Type B pancreatic cell (in vitro differentiated cells): ENCODE measurements around the gene ALDH16A1. TPM values are rescaled to one million over a fixed set of nuclear protein-coding genes. Genes with fewer than 3 reads are reported as not detected.

ENCODE experiments used
- DNase-seq: peaks from one replicate; pipeline ENCODE4 v3.0.0; 2021; ENCODE audit warnings: mixed read lengths; ENCODE audit not compliant: unreplicated experiment; ENCODE audit errors: extremely low spot score
- H3K27ac Mint-ChIP-seq: 2 replicates; pipeline ENCODE4 v1.8.0; 2021; ENCODE audit warnings: mild to moderate bottlenecking, mixed read lengths
- H3K27me3 Mint-ChIP-seq: 2 replicates; pipeline ENCODE4 v1.8.0; 2021; ENCODE audit warnings: mixed read lengths
- H3K36me3 Mint-ChIP-seq: 2 replicates; pipeline ENCODE4 v1.8.0; 2021; ENCODE audit warnings: mixed read lengths
- H3K4me1 Mint-ChIP-seq: one replicate; pipeline ENCODE4 v1.8.0; 2021; ENCODE audit warnings: mixed read lengths; ENCODE audit not compliant: unreplicated experiment
- H3K4me3 Mint-ChIP-seq: 2 replicates; pipeline ENCODE4 v1.8.0; 2021; ENCODE audit warnings: mild to moderate bottlenecking, mixed read lengths
- H3K9me3 Mint-ChIP-seq: 2 replicates; pipeline ENCODE4 v1.8.0; 2021; ENCODE audit warnings: mixed read lengths
- CTCF ChIP-seq: fragments of 200-600 bp; sonication (generic); conservative IDR thresholded peaks from 2 replicates; pipeline ENCODE4 v1.5.0; 2021; ENCODE audit warnings: antibody characterized with exemption, mild to moderate bottlenecking
- microRNA-seq: library from miRNA; unstranded; fragments of <30 nt; microRNA quantifications from one replicate; pipeline ENCODE4, GENCODE V29; 2020
- total RNA-seq: library from RNA; stranded (reverse); gene quantifications from 2 replicates; pipeline ENCODE4 v1.2.1, GENCODE V29; 2021; ENCODE audit warnings: low replicate concordance

The ALDH16A1 gene
- total RNA-seq, 1 donor from 2014 or later: 33.7 TPM

GRCh38 chr19:49514151-49514550, 61.1 kb downstream of the ALDH16A1 start:
- peak overlapping the region; percentile 85 for H3K4me3 Mint-ChIP-seq
- no peak for TF ChIP-seq CTCF
- no peak for DNase-seq
- no peaks in the 10 kb centered on the region for H3K27me3 Mint-ChIP-seq
- peak overlapping the region; percentile 61 for H3K27ac Mint-ChIP-seq
- peaks cover 19% of the 10 kb centered on the region for H3K4me1 Mint-ChIP-seq
- H3K36me3 Mint-ChIP-seq: no peaks in the 10 kb centered on the region
- H3K9me3 Mint-ChIP-seq: no peaks in the 10 kb centered on the region

- Mint-ChIP-seq H3K4me3 (peak overlapping the region; percentile 74), H3K4me1 (peaks cover 19% of the 10 kb centered on the region), H3K36me3 (no peaks in the 10 kb centered on the region), H3K27ac (peak overlapping the region; percentile 14), H3K27me3 (no peaks in the 10 kb centered on the region), H3K9me3 (no peaks in the 10 kb centered on the region)
- DNase-seq: no peak
- no peak for TF ChIP-seq CTCF
These were observed 62.7 kb downstream of the ALDH16A1 start for GRCh38 chr19:49515767-49516166.

GRCh38 chr19:49518033-49518432, 65.0 kb downstream of the ALDH16A1 start:
- Mint-ChIP-seq H3K4me3 (no peak overlapping the region), H3K27me3 (no peaks in the 10 kb centered on the region), H3K36me3 (no peaks in the 10 kb centered on the region), H3K9me3 (no peaks in the 10 kb centered on the region), H3K4me1 (peaks cover 6% of the 10 kb centered on the region), H3K27ac (no peak overlapping the region)
- no peak for DNase-seq
- no peak for TF ChIP-seq CTCF

Small RNAs within 50 kb of the gene (microRNA-seq; reads per million reads assigned to microRNA genes)
- not detected for gene MIR150

Other genes starting within 250 kb of the ALDH16A1 start
- gene SLC6A16, start 128.0 kb upstream of the ALDH16A1 start, total RNA-seq: 0.31 and 3.5 TPM in 2 replicates
- not detected in 2 replicates for gene CD37, start 117.8 kb upstream of the ALDH16A1 start, total RNA-seq
- gene TEAD2, start 90.8 kb upstream of the ALDH16A1 start, total RNA-seq: 28.9 and 116 TPM in 2 replicates
- 0.90 and 9.4 TPM in 2 replicates for gene DKKL1, start 89.3 kb upstream of the ALDH16A1 start, total RNA-seq
- gene KASH5, start 65.0 kb upstream of the ALDH16A1 start, total RNA-seq: not detected in 2 replicates
- gene PTH2, start 29.8 kb upstream of the ALDH16A1 start, total RNA-seq: not detected in 2 replicates
- not detected in 2 replicates for gene GFY, start 27.8 kb upstream of the ALDH16A1 start, total RNA-seq
- gene SLC17A7, start 11.7 kb upstream of the ALDH16A1 start, total RNA-seq: 0.19 TPM in 1 of 2 replicates, not detected in the other
- 83.1 and 93.3 TPM in 2 replicates for gene PIH1D1, start 1.4 kb upstream of the ALDH16A1 start, total RNA-seq
- 1.9 and 2.0 TPM in 2 replicates for gene FLT3LG, start 21.0 kb downstream of the ALDH16A1 start, total RNA-seq
- gene RPL13A, start 34.4 kb downstream of the ALDH16A1 start, total RNA-seq: 3,274 and 3,593 TPM in 2 replicates
- gene RPS11, start 43.2 kb downstream of the ALDH16A1 start, total RNA-seq: 2,401 and 2,461 TPM in 2 replicates
- gene FCGRT, start 59.4 kb downstream of the ALDH16A1 start, total RNA-seq: 102 and 106 TPM in 2 replicates
- 4.5 and 12.1 TPM in 2 replicates for gene RCN3, start 74.8 kb downstream of the ALDH16A1 start, total RNA-seq
- 56.3 and 62.0 TPM in 2 replicates for gene NOSIP, start 127.3 kb downstream of the ALDH16A1 start, total RNA-seq
- 5.1 and 5.2 TPM in 2 replicates for gene PRRG2, start 128.1 kb downstream of the ALDH16A1 start, total RNA-seq
- gene PRR12, start 138.0 kb downstream of the ALDH16A1 start, total RNA-seq: 32.0 and 40.0 TPM in 2 replicates
- gene RRAS, start 186.9 kb downstream of the ALDH16A1 start, total RNA-seq: 10.6 and 16.0 TPM in 2 replicates
- 75.0 and 78.1 TPM in 2 replicates for gene SCAF1, start 189.0 kb downstream of the ALDH16A1 start, total RNA-seq
- gene IRF3, start 212.6 kb downstream of the ALDH16A1 start, total RNA-seq: 81.4 and 86.6 TPM in 2 replicates
- 40.8 and 49.2 TPM in 2 replicates for gene BCL2L12, start 212.7 kb downstream of the ALDH16A1 start, total RNA-seq
- 131 and 195 TPM in 2 replicates for gene PRMT1, start 224.0 kb downstream of the ALDH16A1 start, total RNA-seq
- gene ADM5, start 236.4 kb downstream of the ALDH16A1 start, total RNA-seq: 1.7 and 3.2 TPM in 2 replicates
- 7.8 and 65.0 TPM in 2 replicates for gene CPT1C, start 237.9 kb downstream of the ALDH16A1 start, total RNA-seq